Measurements from ENCODE around the gene CASTOR2. TPM values are rescaled to one million over a fixed set of nuclear protein-coding genes. Genes with fewer than 3 reads are reported as not detected.

Gene CASTOR2
- total and polyA plus RNA-seq, 2 of the 13 experiments (the other 11 are each of a cell fraction or from before 2014, with no cell fraction given): 7.0 to 8.7 TPM

DNA sequence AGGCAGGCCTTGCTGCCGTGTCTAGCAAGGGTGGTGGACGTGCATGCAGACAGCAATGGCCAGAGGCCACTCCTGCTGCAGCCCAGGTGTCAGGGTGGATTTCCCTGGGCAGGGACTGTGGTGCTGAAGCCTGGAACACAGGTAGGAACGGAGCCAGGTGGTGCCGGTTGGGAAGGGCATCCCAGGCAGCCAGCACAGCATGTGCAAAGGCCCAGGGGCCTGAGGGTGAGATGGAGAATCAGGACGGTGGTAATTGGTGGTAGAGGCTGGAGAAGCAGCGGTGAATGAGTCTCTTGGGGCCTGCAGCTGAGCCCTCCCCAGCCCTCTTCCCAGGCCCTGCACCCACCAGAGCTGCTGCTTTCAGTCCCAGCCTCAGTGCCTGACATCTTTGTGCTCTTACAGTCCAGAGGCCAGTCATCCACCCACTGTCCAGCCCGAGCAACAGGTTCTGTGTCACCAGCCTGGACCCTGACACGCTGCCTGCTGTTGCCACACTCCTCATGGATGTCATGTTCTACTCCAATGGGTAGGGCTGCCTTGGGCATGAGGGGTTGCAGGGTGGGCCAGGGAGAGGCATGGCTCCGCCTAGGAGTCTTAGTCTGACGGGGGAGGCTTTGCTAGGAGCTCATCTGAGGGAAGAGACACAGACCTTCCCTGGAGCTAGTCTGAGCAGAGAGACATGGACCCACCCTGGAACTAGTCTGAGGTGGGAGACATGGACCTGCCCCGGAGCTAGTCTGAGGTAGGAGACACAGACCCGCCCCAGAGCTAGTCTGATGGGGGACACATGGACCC lies 54.3 kb downstream of the CASTOR2 start:
- no peaks in the 10 kb centered on the region for H3K9me3 ChIP-seq (ENCODE audit: low read length)
- DNase-seq (ENCODE audit: low spot score) (no peak), FAIRE-seq (no peak), ATAC-seq (peak; percentile 18; the same call in 2 of the 3 replicates)
- no peak overlapping the region for H3K4me3 ChIP-seq (replicated peaks in 1 of 3; ENCODE audit: insufficient read depth in 1 of 3, low read depth in 2 of 3, low read length in 3 of 3)
- in situ Hi-C loops (cut with HindIII; ENCODE audit: extremely low pct_ligation_motif_present, low pct_unique_long_range_greater_than_20kb) (no loop called here), intact Hi-C loops (cut with micrococcal nuclease; ENCODE audit: unreplicated experiment) (no loop called here)
- no TSS peak for BruUV-seq (replicated peaks)
- no peak overlapping the region for H3K9ac ChIP-seq (ENCODE audit: insufficient read depth, low read depth, low read length)
- no peak overlapping the region for H2AFZ ChIP-seq (ENCODE audit: low read length)
- CTCF ChIA-PET (ENCODE audit: low intra/inter-chr PET ratio, low total read pairs): no interaction called here
- H3K79me2 ChIP-seq (ENCODE audit: insufficient read depth, low read length): no peaks in the 10 kb centered on the region
- no peak overlapping the region for H3K4me2 ChIP-seq (ENCODE audit: low read depth, low read length)
- peak; percentile 90 for TF ChIP-seq ZSCAN22 (CRISPR knock-in tag; IDR thresholded peaks at IDR 0.05)
- TF ChIP-seq ZFP37 (CRISPR knock-in tag; IDR thresholded peaks at IDR 0.05; ENCODE audit: borderline replicate concordance): no peak
- POLR2A ChIA-PET: no interaction called here
- no peaks in the 10 kb centered on the region for H3K4me1 ChIP-seq (ENCODE audit: insufficient read depth, low read length)
- no peaks in the 10 kb centered on the region for H4K20me1 ChIP-seq (ENCODE audit: insufficient read depth, low read length)
- H3K27me3 ChIP-seq (ENCODE audit: control insufficient read depth in 1 of 2, insufficient read depth in 2 of 2, low read length in 2 of 2): no peaks in the 10 kb centered on the region
- WGBS (ENCODE audit: low lambda C conversion rate): 94% methylated on average over 9 of the region's 12 CpGs
- H3K36me3 ChIP-seq (replicated peaks in 1 of 2; ENCODE audit: control insufficient read depth in 1 of 2, insufficient read depth in 2 of 2, low read length in 2 of 2): peaks cover 6 to 15% of the 10 kb centered on the region in 2 experiments; a peak in 4 of 5 replicates
- no peak overlapping the region for H3K27ac ChIP-seq (ENCODE audit: extremely low read length, insufficient read depth, low read length)

DNA sequence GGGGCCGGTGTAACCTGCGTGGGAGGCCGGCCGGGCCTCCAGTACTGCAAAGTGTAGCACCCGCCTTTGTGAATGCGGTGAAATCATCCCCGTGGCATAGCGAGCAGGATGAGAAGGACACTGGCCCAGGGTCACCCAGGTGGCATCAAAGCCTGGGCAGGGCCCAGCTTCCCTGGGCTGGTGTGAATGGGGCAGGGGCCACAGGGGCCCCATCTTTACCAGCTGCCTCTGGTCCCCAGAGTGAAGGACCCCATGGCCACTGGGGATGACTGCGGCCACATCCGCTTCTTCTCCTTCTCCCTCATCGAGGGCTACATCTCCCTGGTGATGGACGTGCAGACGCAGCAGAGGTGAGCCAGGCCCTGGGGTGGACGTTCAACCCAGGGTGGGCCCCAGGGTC lies 55.3 kb downstream of the CASTOR2 start:
- CTCF ChIA-PET (ENCODE audit: low intra/inter-chr PET ratio, low total read pairs): no interaction called here

More for the DNA sequence above, 55.3 kb downstream of the CASTOR2 start:
- Histone ChIP-seq H2AFZ (ENCODE audit: low read length) (no peak overlapping the region), H3K9me3 (ENCODE audit: low read length) (no peaks in the 10 kb centered on the region), H3K9ac (ENCODE audit: insufficient read depth, low read depth, low read length) (no peak overlapping the region), H3K4me3 (replicated peaks in 1 of 3; ENCODE audit: insufficient read depth in 1 of 3, low read depth in 2 of 3, low read length in 3 of 3) (no peak overlapping the region), H4K20me1 (ENCODE audit: insufficient read depth, low read length) (no peaks in the 10 kb centered on the region), H3K79me2 (ENCODE audit: insufficient read depth, low read length) (no peaks in the 10 kb centered on the region), H3K27me3 (ENCODE audit: control insufficient read depth in 1 of 2, insufficient read depth in 2 of 2, low read length in 2 of 2) (no peaks in the 10 kb centered on the region), H3K4me1 (ENCODE audit: insufficient read depth, low read length) (no peaks in the 10 kb centered on the region), H3K4me2 (ENCODE audit: low read depth, low read length) (no peak overlapping the region), H3K27ac (ENCODE audit: extremely low read length, insufficient read depth, low read length) (no peak overlapping the region), H3K36me3 (replicated peaks in 1 of 2; ENCODE audit: control insufficient read depth in 1 of 2, insufficient read depth in 2 of 2, low read length in 2 of 2) (peaks cover 8 to 16% of the 10 kb centered on the region in 2 experiments; a peak in 4 of 5 replicates)
- intact Hi-C loops (cut with micrococcal nuclease; ENCODE audit: unreplicated experiment) (no loop called here), in situ Hi-C loops (cut with HindIII; ENCODE audit: extremely low pct_ligation_motif_present, low pct_unique_long_range_greater_than_20kb) (no loop called here)
- ATAC-seq (no peak), FAIRE-seq (no peak), DNase-seq (ENCODE audit: low spot score) (no peak)
- no TSS peak for BruUV-seq (replicated peaks)
- POLR2A ChIA-PET: no interaction called here
- 100% methylated on average over 9 of the region's 14 CpGs for WGBS (ENCODE audit: low lambda C conversion rate)
- TF ChIP-seq ZNF331 (CRISPR knock-in tag; IDR thresholded peaks at IDR 0.05) (no peak), AGO2 (optimal IDR thresholded peaks at IDR 0.05; ENCODE audit: low read depth, low read length) (peak; percentile 23)

Measured in HepG2 (cell line).